Neuronal stem cell (in vitro differentiated cells): ENCODE measurements around the gene APLP2.

Experiments
- DNase-seq: peaks from one replicate; pipeline ENCODE4 v3.0.0-alpha.2; 2013; ENCODE audit warnings: low spot score
- H2AFZ ChIP-seq: one replicate; pipeline ENCODE4 v1.6.1; 2013; ENCODE audit warnings: mild to moderate bottlenecking, low read length, inconsistent platforms
- H2AK5ac ChIP-seq: 2 replicates; pipeline ENCODE4 v1.6.1; 2013; ENCODE audit warnings: low read depth, mild to moderate bottlenecking, inconsistent platforms, low read length, moderate library complexity, mixed read lengths
- H2BK120ac ChIP-seq: 2 replicates; pipeline ENCODE4 v1.6.1; 2013; ENCODE audit warnings: low read depth, mild to moderate bottlenecking, inconsistent platforms, low read length, moderate library complexity, mixed read lengths
- H2BK12ac ChIP-seq: one replicate; pipeline ENCODE4 v1.6.1; 2013; ENCODE audit warnings: low read length, inconsistent platforms
- H2BK15ac ChIP-seq: 2 replicates; pipeline ENCODE4 v1.6.1; 2013; ENCODE audit warnings: mild to moderate bottlenecking, low read length, inconsistent platforms, mixed read lengths
- H2BK5ac ChIP-seq: one replicate; pipeline ENCODE4 v1.6.1; 2013; ENCODE audit warnings: inconsistent platforms, mild to moderate bottlenecking, low read length, moderate library complexity
- H3K14ac ChIP-seq: one replicate; pipeline ENCODE4 v1.6.1; 2013; ENCODE audit warnings: low read length, inconsistent platforms
- H3K18ac ChIP-seq: 2 replicates; pipeline ENCODE4 v1.6.1; 2013; ENCODE audit warnings: low read length, inconsistent platforms
- H3K23ac ChIP-seq: 2 replicates; pipeline ENCODE4 v1.6.1; 2013; ENCODE audit warnings: low read depth, mild to moderate bottlenecking, mixed read lengths, low read length, inconsistent platforms; ENCODE audit not compliant: poor library complexity
- H3K27ac ChIP-seq: replicated peaks from 3 replicates; pipeline ENCODE4 v1.5.1; 2013; ENCODE audit warnings: low read length, inconsistent platforms
- H3K27me3 ChIP-seq, 3 experiments: 2 replicates each; pipeline ENCODE4 v1.6.1; 2013; ENCODE audit warnings: low read length in 3 of 3, mild to moderate bottlenecking in 2 of 3, inconsistent platforms in 1 of 3, low read depth in 1 of 3, mixed read lengths in 1 of 3, moderate library complexity in 1 of 3; ENCODE audit not compliant: control insufficient read depth in 3 of 3, insufficient read depth in 3 of 3
- H3K36me3 ChIP-seq, 2 donors: replicated peaks in 1 of 2; 2 replicates each; pipeline ENCODE4 v1.6.1; 2013; ENCODE audit warnings: low read length in 2 of 2; ENCODE audit not compliant: control insufficient read depth in 2 of 2, insufficient read depth in 2 of 2
- H3K4ac ChIP-seq: 2 replicates; pipeline ENCODE4 v1.6.1; 2013; ENCODE audit warnings: inconsistent platforms, mild to moderate bottlenecking, low read length, moderate library complexity
- H3K4me1 ChIP-seq, 2 donors: 1 replicate in 1 of 2; 2 replicates in 1 of 2; pipeline ENCODE4 v1.6.1; 2013; ENCODE audit warnings: low read length in 2 of 2, low read depth in 1 of 2; ENCODE audit not compliant: control insufficient read depth in 2 of 2, insufficient read depth in 1 of 2
- H3K4me2 ChIP-seq: one replicate; pipeline ENCODE4 v1.6.1; 2013; ENCODE audit warnings: mild to moderate bottlenecking, low read length, inconsistent platforms; ENCODE audit not compliant: insufficient read depth, poor library complexity, severe bottlenecking
- H3K4me3 ChIP-seq, 2 donors: 2 replicates each; pipeline ENCODE4 v1.5.1; 2013; ENCODE audit warnings: low read length in 2 of 2, mild to moderate bottlenecking in 2 of 2, inconsistent platforms in 1 of 2, moderate library complexity in 1 of 2
- H3K79me1 ChIP-seq: one replicate; pipeline ENCODE4 v1.6.1; 2013; ENCODE audit warnings: low read depth, mild to moderate bottlenecking, inconsistent platforms, low read length, moderate library complexity
- H3K9ac ChIP-seq: one replicate; pipeline ENCODE4 v1.6.1; 2013; ENCODE audit warnings: mild to moderate bottlenecking, low read depth, low read length, inconsistent platforms; ENCODE audit not compliant: poor library complexity
- H3K9me3 ChIP-seq, 2 donors: replicated peaks in 1 of 2; 2 replicates each; pipeline versions ENCODE3 to v1.6.1; 2013; ENCODE audit warnings: low read length in 2 of 2, mild to moderate bottlenecking in 2 of 2, inconsistent platforms in 1 of 2, low read depth in 1 of 2, mixed read lengths in 1 of 2, moderate library complexity in 1 of 2; ENCODE audit not compliant: control insufficient read depth in 2 of 2, insufficient read depth in 1 of 2
- H4K8ac ChIP-seq: one replicate; pipeline ENCODE4 v1.6.1; 2013; ENCODE audit warnings: low read depth, mild to moderate bottlenecking, inconsistent platforms, low read length, moderate library complexity
- H4K91ac ChIP-seq: one replicate; pipeline ENCODE4 v1.6.1; 2013; ENCODE audit warnings: low read length, low read depth, mild to moderate bottlenecking, inconsistent platforms; ENCODE audit not compliant: poor library complexity
- WGBS, 2 donors: extraction: QIAGEN DNeasy Blood & Tissue Kit; methylation state at CpG; one replicate each; pipeline ENCODE4 v1.1.7; 2013; ENCODE audit warnings: missing lambda C conversion rate in 2 of 2, mixed read lengths in 1 of 2; ENCODE audit not compliant: insufficient read length in 2 of 2, insufficient replicate concordance in 1 of 2; ENCODE audit errors: extremely low coverage in 2 of 2; 5-methylcytosine and 5-hydroxymethylcytosine counted together

Gene APLP2

GRCh38 chr11:130023204-130023603 lies 46.5 kb upstream of the APLP2 start:
- no peak overlapping the region for H3K4me3 ChIP-seq
- no peak overlapping the region for H4K91ac ChIP-seq
- H3K36me3 ChIP-seq: peaks cover 0 to 2% of the 10 kb centered on the region in 2 donors
- no peaks in the 10 kb centered on the region for H3K79me1 ChIP-seq
- H2BK120ac ChIP-seq: no peak overlapping the region
- no peak for DNase-seq
- H3K18ac ChIP-seq: no peak overlapping the region
- peaks cover 6 to 11% of the 10 kb centered on the region in 2 donors for H3K4me1 ChIP-seq
- no peak overlapping the region for H2AFZ ChIP-seq
- WGBS, 2 donors: no CpG with 5 or more reads among the region's 2 CpGs
- no peak overlapping the region for H2AK5ac ChIP-seq
- no peak overlapping the region for H3K14ac ChIP-seq
- H3K27me3 ChIP-seq: no peaks in the 10 kb centered on the region
- H3K4me2 ChIP-seq: no peak overlapping the region
- no peak overlapping the region for H2BK5ac ChIP-seq
- no peak overlapping the region for H3K9ac ChIP-seq
- no peak overlapping the region for H2BK15ac ChIP-seq
- no peak overlapping the region for H3K23ac ChIP-seq
- peaks cover 0 to 5% of the 10 kb centered on the region in 2 donors for H3K9me3 ChIP-seq
- H4K8ac ChIP-seq: no peak overlapping the region
- H2BK12ac ChIP-seq: no peak overlapping the region
- no peak overlapping the region for H3K27ac ChIP-seq
- H3K4ac ChIP-seq: no peak overlapping the region

GRCh38 chr11:130024361-130024760 lies 45.3 kb upstream of the APLP2 start:
- Histone ChIP-seq H3K18ac (no peak overlapping the region), H3K4me3 (no peak overlapping the region), H2AFZ (no peak overlapping the region), H3K79me1 (no peaks in the 10 kb centered on the region), H3K23ac (no peak overlapping the region), H2BK5ac (no peak overlapping the region), H3K4me2 (no peak overlapping the region), H3K14ac (no peak overlapping the region), H2BK15ac (no peak overlapping the region), H3K4ac (no peak overlapping the region), H2BK120ac (no peak overlapping the region), H4K8ac (no peak overlapping the region), H2AK5ac (no peak overlapping the region), H3K27me3 (no peaks in the 10 kb centered on the region), H4K91ac (no peak overlapping the region), H3K9ac (no peak overlapping the region), H2BK12ac (no peak overlapping the region), H3K4me1 (peaks cover 6 to 11% of the 10 kb centered on the region in 2 donors), H3K9me3 (peaks cover 0 to 5% of the 10 kb centered on the region in 2 donors), H3K36me3 (peaks cover 0 to 2% of the 10 kb centered on the region in 2 donors), H3K27ac (no peak overlapping the region)
- DNase-seq: no peak
- WGBS, 2 donors: no CpG with 5 or more reads among the region's 1 CpG

DNA sequence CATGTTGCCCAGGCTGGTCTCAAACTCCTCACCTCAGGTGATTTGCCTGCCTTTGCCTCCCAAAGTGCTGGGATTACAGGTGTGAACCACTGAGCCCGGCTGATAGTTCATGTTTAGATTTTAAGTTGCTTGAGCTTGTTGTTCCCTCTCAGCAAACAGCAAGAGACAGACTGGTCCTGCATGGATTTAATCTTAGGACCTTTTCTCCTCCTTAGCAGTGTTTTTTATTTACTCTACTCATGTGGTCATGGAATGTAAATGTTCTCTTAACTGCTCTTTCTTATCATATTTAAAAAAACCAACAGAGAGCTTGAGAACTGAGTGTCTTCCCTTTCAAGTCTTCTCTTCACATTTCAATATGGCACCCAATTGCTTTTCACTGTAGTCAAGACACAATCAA lies 44.3 kb upstream of the APLP2 start:
- Histone ChIP-seq H3K18ac (no peak overlapping the region), H3K9ac (no peak overlapping the region), H3K4ac (no peak overlapping the region), H2BK12ac (no peak overlapping the region), H4K8ac (no peak overlapping the region), H3K9me3 (peaks cover 0 to 5% of the 10 kb centered on the region in 2 donors), H2AFZ (no peak overlapping the region), H3K27me3 (no peaks in the 10 kb centered on the region), H2AK5ac (no peak overlapping the region), H4K91ac (no peak overlapping the region), H3K4me2 (no peak overlapping the region), H3K27ac (no peak overlapping the region), H3K4me1 (peaks cover 4 to 11% of the 10 kb centered on the region in 2 donors), H3K36me3 (peaks cover 0 to 2% of the 10 kb centered on the region in 2 donors), H2BK15ac (no peak overlapping the region), H3K4me3 (no peak overlapping the region), H3K14ac (no peak overlapping the region), H3K23ac (no peak overlapping the region), H3K79me1 (no peaks in the 10 kb centered on the region), H2BK5ac (no peak overlapping the region), H2BK120ac (no peak overlapping the region)
- no CpG with 5 or more reads among the region's 1 CpG for WGBS, 2 donors
- DNase-seq: no peak

DNA sequence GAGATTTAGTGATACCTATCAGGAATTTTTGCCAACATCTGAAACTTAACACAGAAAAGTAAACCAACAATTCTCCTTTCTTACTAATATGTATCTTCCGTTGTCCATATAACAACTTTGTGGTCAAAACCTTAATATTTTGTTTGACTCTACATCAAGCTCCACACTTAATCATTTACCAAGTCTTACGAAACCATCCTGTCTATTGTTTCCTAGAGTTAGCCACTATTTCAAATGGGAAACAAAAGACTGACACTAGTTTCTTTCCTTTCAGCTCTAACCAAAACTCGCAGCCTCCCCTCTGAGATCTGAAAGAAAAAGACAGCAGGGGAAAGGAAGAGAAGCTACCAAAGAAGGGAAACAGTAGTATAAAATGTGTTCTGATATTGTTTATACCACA lies 40.6 kb upstream of the APLP2 start:
- Histone ChIP-seq H4K8ac (no peak overlapping the region), H3K9ac (no peak overlapping the region), H2BK5ac (no peak overlapping the region), H2BK120ac (no peak overlapping the region), H3K4me2 (no peak overlapping the region), H3K4ac (no peak overlapping the region), H3K4me1 (peaks cover 0 to 8% of the 10 kb centered on the region in 2 donors), H2AFZ (peak overlapping the region; percentile 37), H3K27me3 (no peaks in the 10 kb centered on the region), H3K23ac (no peak overlapping the region), H3K27ac (no peak overlapping the region), H3K9me3 (no peaks in the 10 kb centered on the region), H3K36me3 (no peaks in the 10 kb centered on the region), H2BK12ac (no peak overlapping the region), H4K91ac (no peak overlapping the region), H2BK15ac (no peak overlapping the region), H3K4me3 (no peak overlapping the region), H3K79me1 (no peaks in the 10 kb centered on the region), H3K18ac (no peak overlapping the region), H3K14ac (no peak overlapping the region), H2AK5ac (no peak overlapping the region)
- no peak for DNase-seq
- WGBS, 2 donors: no CpG with 5 or more reads among the region's 3 CpGs
